K562 (cell line): ENCODE measurements around the gene NPY5R.

Experiments used
- CBFB ChIP-seq: sonication (generic); formaldehyde crosslinking; IDR thresholded peaks from 2 replicates; pipeline ENCODE4 v1.4.0; 2020; ENCODE audit warnings: mild to moderate bottlenecking, missing genetic modification reagents
- JUNB ChIP-seq: fragments of 450-650 bp; formaldehyde crosslinking; conservative IDR thresholded peaks from 2 replicates; pipeline ENCODE4 v1.4.0; 2020; ENCODE audit warnings: mild to moderate bottlenecking
- JUND ChIP-seq, 2 experiments: IDR thresholded peaks; 2 replicates in 1 of 2; 3 replicates in 1 of 2; pipeline ENCODE4 v1.6.1; 2011; ENCODE audit warnings: borderline replicate concordance in 2 of 2, low read depth in 2 of 2, low read length in 2 of 2, improper control_type of control experiment in 1 of 2, missing biosample characterization in 1 of 2, missing genetic modification characterization in 1 of 2, missing genetic modification reagents in 1 of 2
- RFX5 ChIP-seq: IDR thresholded peaks from 2 replicates; pipeline ENCODE4 v1.6.1; 2011; ENCODE audit warnings: low read depth, mild to moderate bottlenecking, improper control_type of control experiment, low read length
- YY1 ChIP-seq, 3 experiments: IDR thresholded peaks; 2 replicates each; pipeline ENCODE4 v1.6.1; 2011; ENCODE audit warnings: low read length in 2 of 3, mild to moderate bottlenecking in 2 of 3, moderate library complexity in 2 of 3, borderline replicate concordance in 1 of 3, control low read depth in 1 of 3, low read depth in 1 of 3; ENCODE audit not compliant: insufficient read depth in 3 of 3, insufficient replicate concordance in 2 of 3, control insufficient read depth in 1 of 3, insufficient read length in 1 of 3; ENCODE audit errors: extremely low read depth in 1 of 3

DNA sequence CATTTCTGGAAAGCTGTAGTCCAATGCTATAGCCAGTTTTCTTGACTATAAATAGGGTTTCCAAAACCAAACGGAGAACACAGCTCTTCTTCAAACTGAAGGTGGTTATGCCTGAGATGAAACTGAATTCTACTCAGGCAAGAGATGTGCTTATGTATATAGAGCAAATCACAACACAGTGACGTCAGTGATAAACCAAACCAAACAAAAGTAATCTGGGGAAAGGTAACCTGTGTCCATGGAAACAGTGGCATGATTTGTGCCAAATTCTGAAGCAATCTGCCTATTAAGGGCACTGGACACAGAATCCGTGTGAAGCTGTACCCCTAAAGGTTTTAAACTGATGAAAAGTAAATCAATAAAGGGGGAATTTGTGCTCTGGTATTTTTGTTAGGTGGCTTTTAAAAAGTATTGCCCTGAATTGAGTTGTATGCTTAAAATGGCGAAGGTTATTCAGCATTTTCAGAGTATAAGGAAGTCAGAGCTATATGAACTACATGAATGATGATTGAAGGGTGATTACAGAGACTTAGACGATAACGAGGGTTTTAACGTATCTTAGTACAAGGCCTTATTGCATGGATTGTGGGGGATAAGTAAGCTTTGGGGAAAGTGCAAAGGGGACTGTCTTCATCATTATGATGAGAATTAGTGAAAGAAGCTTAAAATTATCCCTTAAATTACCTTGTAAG is 38.6 kb downstream of the NPY5R start:
- TF ChIP-seq JUND (IDR thresholded peaks at IDR 0.05; ENCODE audit: borderline replicate concordance, low read depth, low read length): no peak
- no peak for TF ChIP-seq JUND (tag; IDR thresholded peaks at IDR 0.05; ENCODE audit: borderline replicate concordance, low read depth, low read length)
- TF ChIP-seq RFX5: no peak
- TF ChIP-seq YY1 (IDR thresholded peaks at IDR 0.05; ENCODE audit: borderline replicate concordance in 1 of 3, control insufficient read depth in 1 of 3, extremely low read depth in 1 of 3, insufficient read depth in 3 of 3, insufficient read length in 1 of 3, insufficient replicate concordance in 2 of 3, low read depth in 1 of 3, low read length in 2 of 3): no peak
- no peak for TF ChIP-seq JUNB (CRISPR knock-in tag)
- TF ChIP-seq CBFB: no peak
